Lower leg skin (tissue), 4 donors: ENCODE results near the gene KCNQ1OT1. TPM values are rescaled to one million over a fixed set of nuclear protein-coding genes. Genes with fewer than 3 reads are reported as not detected.
"Not testable (repeated sequence)": the region's sequence is repeated elsewhere in the genome, so short reads cannot be mapped to it uniquely, and the experiment has no call there.

Source experiments
- DNase-seq, 2 donors: peaks; one replicate each; pipeline ENCODE4 v3.0.0-alpha.2; 2019; ENCODE audit warnings: low spot score in 2 of 2
- H3K4me3 ChIP-seq: fragments of 200-600 bp; sonication (generic); 2 replicates; pipeline ENCODE4 v1.5.1; 2017; ENCODE audit warnings: mild to moderate bottlenecking, low read depth; ENCODE audit not compliant: poor library complexity, severe bottlenecking
- POLR2A ChIP-seq, 2 donors: fragments of 450-650 bp; IDR thresholded peaks; one replicate each; pipeline ENCODE4 v1.6.1; 2016 to 2017; ENCODE audit warnings: antibody characterized with exemption in 2 of 2, mild to moderate bottlenecking in 1 of 2, moderate library complexity in 1 of 2
- WGBS, 2 donors: methylation state at CpG; one replicate each; pipeline ENCODE4 v1.1.5; 2018; 5-methylcytosine and 5-hydroxymethylcytosine counted together
- intact Hi-C: fragments of 100-400 bp; cut with DNase I; formaldehyde crosslinking; loops from one replicate; pipeline ENCODE4 v1.15.0; 2023; ENCODE audit warnings: low total_unique reads
- total RNA-seq, 4 donors: library from RNA; depleted of rRNA; stranded (reverse); fragments of >200 nt; gene quantifications; one replicate each; pipeline ENCODE4 v1.1.0, GENCODE V29; 2016
- TF ChIP-seq, protein P1 (sequence below), 3 donors: fragments of 450-650 bp; IDR thresholded peaks; one replicate each; pipeline ENCODE4 v1.5.1; 2016; ENCODE audit warnings: antibody characterized with exemption in 3 of 3, mild to moderate bottlenecking in 3 of 3, moderate library complexity in 2 of 3

The KCNQ1OT1 gene
- total RNA-seq, 4 donors from 2014 or later, result 0.63 to 1.8 (median 0.91) TPM

DNA sequence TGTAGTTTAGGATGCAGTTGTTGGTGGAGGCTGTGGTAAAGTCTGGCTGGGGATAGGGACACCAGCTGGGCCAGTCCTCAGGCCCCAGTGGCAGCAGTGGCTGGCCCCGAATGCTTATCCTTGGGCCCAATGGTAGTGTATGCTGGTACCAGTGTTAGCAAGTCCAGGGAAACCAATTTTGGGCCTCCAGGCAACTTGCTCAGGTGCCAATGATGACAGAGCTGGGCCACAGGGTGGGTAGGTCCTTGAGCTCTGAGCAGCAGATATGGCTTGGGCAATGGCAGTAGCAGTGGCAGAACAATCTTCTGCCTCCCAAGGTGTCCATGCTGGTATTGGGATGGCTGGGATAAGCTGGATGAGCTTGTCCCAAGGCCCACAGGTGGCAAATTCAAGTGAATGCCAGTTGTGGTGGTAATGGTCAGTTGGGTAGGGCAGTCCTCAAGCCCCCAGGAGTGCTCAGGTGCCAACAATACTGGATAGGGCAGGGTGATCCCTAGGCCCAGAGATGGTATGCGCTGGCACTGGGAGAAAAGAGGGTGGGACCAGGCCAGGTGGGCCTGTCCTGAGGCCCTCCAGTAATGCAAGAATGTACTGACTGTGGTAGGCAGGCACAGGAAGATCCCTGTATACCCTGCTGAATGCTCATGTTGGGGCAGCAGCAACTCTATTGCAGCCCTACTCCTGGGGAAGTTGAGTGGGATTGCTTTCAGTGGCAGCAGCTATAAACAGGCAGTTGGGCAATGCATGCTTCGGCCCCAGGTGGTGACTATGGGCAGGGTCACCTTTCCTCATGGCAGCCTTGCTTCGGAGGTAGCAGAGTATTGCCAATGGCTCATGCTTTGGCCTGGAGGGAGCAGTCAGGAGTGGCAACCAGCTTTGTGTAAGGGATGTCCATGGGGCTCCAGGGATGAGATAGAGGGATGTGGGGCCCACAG is 54.7 kb downstream of the KCNQ1OT1 start:
- DNase-seq, result no peak
- WGBS, 2 donors, result 96 to 100% methylated on average over 4 of the region's 4 CpGs
- intact Hi-C loops, result no loop called here
- H3K4me3 ChIP-seq, result no peak overlapping the region
- no peak for TF ChIP-seq POLR2A (IDR thresholded peaks at IDR 0.05)
- TF ChIP-seq, protein P1, sequence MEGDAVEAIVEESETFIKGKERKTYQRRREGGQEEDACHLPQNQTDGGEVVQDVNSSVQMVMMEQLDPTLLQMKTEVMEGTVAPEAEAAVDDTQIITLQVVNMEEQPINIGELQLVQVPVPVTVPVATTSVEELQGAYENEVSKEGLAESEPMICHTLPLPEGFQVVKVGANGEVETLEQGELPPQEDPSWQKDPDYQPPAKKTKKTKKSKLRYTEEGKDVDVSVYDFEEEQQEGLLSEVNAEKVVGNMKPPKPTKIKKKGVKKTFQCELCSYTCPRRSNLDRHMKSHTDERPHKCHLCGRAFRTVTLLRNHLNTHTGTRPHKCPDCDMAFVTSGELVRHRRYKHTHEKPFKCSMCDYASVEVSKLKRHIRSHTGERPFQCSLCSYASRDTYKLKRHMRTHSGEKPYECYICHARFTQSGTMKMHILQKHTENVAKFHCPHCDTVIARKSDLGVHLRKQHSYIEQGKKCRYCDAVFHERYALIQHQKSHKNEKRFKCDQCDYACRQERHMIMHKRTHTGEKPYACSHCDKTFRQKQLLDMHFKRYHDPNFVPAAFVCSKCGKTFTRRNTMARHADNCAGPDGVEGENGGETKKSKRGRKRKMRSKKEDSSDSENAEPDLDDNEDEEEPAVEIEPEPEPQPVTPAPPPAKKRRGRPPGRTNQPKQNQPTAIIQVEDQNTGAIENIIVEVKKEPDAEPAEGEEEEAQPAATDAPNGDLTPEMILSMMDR (IDR thresholded peaks at IDR 0.05), result no peak

DNA sequence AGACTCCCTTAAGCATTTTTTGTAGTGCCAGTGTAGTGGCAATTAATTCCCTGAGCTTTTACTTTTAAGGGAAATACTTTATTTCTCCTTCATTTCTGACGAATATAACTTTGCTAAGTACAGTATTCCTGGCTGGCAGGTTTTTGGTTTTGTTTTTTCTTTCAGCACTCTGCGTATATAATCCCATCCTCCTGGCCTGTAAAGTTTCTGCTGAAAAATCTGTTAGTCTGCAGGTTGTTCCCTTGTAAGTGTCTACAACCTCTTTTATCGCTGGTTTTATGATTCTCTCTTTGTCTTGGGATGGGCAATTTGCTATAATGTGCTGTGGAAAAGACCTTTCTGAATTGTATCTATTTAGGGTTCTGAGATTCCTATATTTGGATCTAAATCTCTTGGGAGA is 56.0 kb downstream of the KCNQ1OT1 start:
- 83 to 91% methylated on average over 3 of the region's 3 CpGs for whole genome bisulfite sequencing, 2 donors
- no peak for DNase-seq
- no peak overlapping the region for H3K4me3 ChIP-seq
- intact Hi-C loops, result no loop called here
- no peak for TF ChIP-seq POLR2A (IDR thresholded peaks at IDR 0.05)
- TF ChIP-seq, protein P1 (IDR thresholded peaks at IDR 0.05), result no peak

DNA sequence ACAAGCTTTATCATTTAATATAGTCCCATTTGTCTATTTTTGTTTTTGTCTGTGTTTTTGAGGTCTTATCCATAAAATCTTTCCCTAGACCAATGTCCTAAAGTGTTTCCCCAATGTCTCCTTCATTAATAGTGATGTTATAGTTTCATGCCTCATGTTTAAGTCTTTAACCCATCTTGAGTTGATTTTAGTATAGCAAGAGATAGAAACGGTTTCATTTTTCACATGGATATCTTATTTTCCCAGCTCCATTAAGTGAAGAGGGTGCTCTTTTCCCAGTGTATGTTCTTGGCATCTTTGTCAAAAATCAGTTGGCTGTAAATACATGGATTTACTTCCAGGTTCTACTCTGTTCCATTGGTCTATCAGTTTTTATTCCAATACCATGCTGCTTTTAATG is 58.2 kb downstream of the KCNQ1OT1 start:
- no peak for DNase-seq
- no peak overlapping the region for H3K4me3 ChIP-seq
- TF ChIP-seq, protein P1 (IDR thresholded peaks at IDR 0.05), result no peak

DNA sequence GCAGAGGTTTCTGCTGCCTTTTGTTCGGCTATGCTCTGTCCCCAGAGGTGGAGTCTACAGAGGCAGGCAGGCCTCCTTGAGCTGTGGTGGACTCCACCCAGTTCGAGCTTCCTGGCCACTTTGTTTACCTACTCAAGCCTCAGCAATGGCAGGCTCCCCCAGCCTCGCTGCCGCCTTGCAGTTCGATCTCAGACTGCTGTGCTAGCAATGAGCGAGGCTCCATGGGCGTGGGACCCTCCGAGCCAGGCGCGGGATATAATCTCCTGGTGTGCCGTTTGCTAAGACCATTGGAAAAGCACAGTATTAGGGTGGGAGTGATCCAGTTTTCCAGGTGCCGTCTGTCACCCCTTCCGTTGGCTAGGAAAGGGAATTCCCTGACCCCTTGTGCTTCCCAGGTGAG is 60.0 kb downstream of the KCNQ1OT1 start:
- DNase-seq, intact Hi-C loops, H3K4me3 ChIP-seq: not testable (repeated sequence)
- 93 to 95% methylated on average over 12 to 13 of the region's 13 CpGs for WGBS, 2 donors

More for the DNA sequence above, 58.2 kb downstream of the KCNQ1OT1 start:
- 76 to 84% methylated on average over 1 of the region's 1 CpG for WGBS, 2 donors
- intact Hi-C loops, result no loop called here

DNA sequence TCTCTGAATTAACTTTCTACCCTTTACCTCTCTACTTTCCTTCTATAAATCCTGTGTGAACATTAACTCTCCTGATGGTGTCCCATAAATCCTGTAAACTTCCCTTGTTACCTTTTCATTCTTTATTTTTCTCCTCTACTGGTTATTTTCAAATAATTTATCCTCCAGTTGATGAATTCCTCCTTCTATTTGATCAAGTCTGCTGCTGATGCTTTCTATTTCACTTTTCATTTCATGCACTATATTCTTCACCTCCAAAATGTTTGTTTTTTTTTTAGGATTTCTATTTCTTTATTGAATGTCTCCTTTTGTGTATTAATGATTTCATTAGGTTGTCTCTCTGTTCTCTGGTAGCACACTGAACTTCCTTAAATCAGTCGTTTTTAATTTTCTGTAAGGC is 68.6 kb downstream of the KCNQ1OT1 start:
- 72 to 76% methylated on average over 1 of the region's 1 CpG for WGBS, 2 donors
- no peak overlapping the region for H3K4me3 ChIP-seq
- no peak for TF ChIP-seq POLR2A (IDR thresholded peaks at IDR 0.05)

DNA sequence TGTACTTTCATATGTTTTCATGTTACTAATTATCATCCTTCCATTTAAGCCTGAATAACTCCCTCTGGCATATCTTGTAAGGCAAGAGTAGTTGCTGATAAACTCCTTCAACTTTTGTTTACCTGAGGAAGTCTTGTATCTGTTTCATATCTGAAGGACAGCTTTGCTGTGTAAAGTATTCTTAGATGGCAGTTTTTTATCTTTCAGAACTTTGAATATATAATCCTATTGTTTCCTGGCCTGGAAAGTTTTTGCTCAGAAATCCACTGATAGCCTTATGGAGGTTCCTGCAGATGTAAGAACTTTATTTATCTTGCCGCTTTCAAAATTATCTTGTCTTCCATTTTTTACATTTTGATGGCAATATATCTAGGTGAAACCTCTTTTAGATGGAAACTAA is 69.1 kb downstream of the KCNQ1OT1 start:
- 93 to 98% methylated on average over 1 of the region's 1 CpG for WGBS, 2 donors
- TF ChIP-seq, protein P1 (IDR thresholded peaks at IDR 0.05), result no peak
- no peak for TF ChIP-seq POLR2A (IDR thresholded peaks at IDR 0.05)

More for the DNA sequence above, 68.6 kb downstream of the KCNQ1OT1 start:
- intact Hi-C loops, result no loop called here
- no peak for DNase-seq

More for the DNA sequence above, 69.1 kb downstream of the KCNQ1OT1 start:
- no peak for DNase-seq
- intact Hi-C loops, result no loop called here
- H3K4me3 ChIP-seq, result no peak overlapping the region
